Activated CD8-positive, alpha-beta memory T cell treated with anti-CD3 and anti-CD28 coated beads, Interleukin-2, amount 50 U/mL, for 1 hour (primary cell): ENCODE results near the gene ANKRD31.

Experiments used
- DNase-seq: peaks from one replicate; pipeline ENCODE4 v3.0.0-alpha.2; 2020; ENCODE audit errors: extremely low read depth

The ANKRD31 gene

DNA sequence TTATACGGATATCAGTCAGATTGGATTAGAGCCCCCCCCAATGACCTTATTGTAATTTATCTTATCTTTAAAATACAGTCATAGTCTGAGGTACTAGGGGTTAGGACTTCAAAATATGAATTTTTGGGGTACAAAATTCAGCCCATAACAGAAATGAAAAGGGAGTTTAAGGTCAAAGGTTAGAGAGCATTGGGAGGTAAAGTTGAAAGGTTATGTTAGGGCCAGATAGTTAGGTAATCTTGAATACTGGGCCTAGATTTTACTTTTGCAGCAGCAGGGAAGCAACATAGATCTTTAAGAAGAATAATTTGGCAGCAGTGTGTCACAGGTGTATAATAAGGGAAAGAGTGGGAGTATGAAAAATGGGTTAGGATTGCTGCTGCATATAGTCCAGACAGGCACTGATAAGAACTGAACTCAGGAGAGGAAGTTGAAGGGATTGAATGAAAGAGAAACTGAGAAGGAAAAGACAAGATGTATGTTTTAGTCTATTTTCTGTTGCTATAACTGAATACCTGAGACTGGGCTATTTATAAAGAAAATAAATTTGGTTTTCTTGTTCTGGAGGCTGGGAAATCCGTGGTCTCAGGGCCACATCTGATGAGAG, 173.7 kb downstream of the ANKRD31 start:
- no peak for DNase-seq

DNA sequence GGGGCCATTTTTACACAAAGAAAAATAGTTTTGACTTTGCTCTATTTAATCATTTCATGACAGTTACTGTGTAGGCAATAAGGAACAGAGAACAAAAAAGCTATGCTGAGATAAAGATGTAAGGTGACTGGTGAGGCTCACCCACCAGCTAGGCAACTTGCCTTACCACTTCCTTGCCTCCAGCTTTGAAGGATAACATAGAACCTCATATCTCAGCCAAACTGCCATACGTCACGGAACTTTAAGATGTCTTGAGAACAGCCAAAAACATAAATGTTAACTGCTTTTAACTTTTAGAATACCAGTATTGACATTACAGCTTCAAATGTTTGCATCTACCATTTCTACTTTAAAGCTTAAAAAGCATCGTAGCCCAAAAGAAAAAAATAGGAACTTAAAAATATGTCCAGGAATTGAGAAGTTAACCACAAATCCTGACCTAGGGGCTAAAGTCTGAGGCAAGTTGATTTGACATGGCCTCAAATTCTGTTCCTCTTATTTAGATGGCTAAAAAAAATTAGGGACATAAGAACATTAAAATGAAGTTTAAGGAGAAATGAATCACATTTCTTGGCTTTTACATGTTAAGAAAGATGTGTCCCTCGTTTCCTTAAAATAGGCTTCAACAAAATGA, 176.6 kb downstream of the ANKRD31 start:
- DNase-seq: peak; percentile 37

DNA sequence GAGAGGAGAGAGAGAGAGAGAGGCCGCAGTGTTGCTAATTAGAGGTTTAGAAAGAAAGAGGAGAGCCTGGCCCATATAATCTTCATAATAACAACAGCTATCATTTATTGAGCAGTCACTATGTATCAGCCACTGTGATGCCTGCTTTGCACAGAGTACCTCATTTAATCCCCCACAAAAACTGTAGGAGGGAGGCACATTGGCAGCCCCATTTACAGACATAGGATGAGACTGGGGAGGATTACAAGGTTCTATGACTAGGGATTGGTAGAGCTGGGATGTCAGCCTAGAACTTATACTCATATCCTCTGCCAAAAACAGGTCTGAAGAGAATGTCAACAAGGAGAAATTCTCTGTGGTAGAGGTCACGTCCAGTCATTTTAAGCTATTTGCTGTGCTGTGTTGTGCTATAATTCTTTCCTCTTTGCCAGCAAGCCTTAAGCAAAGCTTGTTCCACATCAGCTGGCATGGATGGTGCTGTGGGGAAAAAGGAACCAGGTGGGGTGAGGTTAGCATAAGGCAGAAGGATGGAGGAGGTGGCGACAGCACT, 177.6 kb downstream of the ANKRD31 start:
- DNase-seq: no peak

DNA sequence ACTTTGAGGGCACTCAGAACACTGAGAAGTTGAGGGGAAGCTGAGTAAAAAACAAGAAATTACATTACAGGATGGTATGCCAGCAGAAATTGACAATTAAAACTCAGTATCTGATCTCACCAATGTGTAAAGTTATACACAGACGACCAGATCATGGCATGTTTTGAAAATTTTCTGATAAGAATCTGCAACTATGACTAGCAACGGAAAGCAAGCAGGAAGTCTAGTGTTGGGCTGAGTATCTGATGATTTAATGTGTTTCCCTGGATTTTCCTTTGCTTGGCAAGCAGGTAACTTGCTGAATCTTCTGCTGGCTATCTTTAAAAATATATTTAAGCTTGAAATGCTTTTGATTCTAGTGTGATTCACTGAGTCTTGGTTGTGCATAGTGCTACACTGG, 179.1 kb downstream of the ANKRD31 start:
- no peak for DNase-seq

DNA sequence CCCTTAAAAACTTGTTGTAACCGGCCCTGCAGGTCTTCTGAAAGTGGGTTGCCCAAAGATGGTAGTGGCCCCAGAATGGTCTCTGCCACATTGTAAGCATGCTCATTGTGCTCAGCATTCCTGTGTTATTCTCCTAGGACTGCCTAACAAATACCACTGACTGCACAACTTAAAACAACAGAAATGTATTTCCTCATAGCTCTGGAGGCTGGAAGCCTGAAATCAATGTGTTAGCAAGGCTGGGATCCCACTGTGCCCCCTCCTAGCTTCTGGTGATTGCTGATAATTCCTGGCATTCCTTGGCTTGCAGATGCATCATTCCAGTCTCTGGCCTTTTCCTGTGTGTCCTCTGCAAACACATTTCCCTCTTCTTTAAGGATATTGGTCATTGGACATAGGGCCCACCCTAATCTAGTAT, 180.9 kb downstream of the ANKRD31 start:
- DNase-seq: no peak

DNA sequence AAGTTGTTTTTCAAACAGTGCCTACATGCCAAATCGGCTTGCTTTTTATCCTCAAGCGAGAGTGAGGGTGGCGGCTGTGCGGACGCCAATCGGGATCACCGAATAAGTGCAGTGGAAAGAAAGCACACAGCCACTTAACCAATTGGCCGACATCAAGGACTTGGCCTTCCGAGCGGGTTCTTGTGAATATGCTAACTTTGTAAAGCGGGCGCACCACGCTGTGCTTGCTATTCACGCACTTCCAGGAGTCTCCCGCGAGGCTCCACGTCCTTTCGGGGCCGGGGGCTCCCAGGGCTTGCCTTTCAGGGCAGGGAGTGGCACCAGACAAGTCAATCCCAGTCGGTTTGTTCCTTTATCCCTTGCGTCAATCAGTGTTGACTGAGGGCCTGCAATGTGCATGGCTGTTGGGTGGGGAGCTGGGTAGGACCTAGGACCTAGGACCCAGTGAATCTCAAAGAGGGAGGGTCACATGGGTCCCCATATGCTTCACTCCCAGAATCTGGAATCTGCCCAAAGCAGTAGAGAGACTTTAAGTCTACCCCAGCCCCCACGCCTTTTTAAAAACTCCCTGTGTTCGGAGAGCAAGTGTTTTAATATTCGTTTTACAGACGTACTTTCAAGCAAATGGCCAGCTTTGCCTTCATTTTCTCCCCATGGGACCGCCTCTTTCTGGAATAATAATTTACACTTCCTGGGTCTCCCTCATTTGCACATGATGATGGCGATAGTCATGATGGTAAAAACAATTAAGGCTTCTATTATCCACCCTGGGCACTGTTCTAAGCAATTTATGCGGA, 182.3 kb downstream of the ANKRD31 start:
- DNase-seq: no peak

DNA sequence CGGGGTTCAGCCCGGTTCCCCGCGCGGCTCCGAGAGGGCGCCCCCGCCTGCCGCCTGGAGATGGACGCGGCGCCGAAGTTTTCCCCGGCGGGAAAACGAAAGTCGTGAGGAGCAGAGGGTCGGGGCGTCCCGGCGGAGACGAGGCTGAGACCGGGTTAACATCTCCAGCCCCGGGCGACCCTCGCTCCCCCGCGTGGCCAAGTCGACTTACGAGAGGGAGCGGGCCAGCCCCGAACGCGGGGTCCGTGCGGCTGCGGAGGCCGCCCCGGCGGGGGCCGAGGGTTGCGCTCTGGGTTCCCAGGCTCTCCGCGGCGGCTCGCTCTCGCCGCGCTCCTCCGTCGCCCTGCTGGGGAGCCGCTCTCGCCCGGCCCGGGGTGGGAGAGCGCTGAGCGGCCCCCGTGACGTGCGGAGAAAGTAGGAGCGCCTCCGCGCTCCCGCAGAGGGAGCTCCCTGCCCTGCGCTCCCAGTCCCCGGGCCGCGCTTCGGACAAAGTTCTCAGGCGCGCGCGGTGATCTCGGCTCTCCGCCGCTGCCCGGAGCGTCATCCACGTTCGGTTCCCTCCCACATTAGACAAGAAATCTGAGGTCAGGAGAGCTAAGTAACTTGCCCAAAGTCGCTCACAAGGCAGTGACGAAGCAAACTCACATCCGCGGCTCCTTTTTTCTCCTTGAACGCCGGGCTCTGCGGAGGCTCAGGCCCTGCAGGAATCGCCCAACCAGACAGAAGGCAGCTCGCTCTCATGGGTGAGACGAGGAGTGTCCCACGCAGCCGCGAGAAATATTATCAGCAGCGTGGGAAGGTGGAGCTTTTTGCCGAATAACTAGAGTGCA, 183.2 kb downstream of the ANKRD31 start:
- no peak for DNase-seq

DNA sequence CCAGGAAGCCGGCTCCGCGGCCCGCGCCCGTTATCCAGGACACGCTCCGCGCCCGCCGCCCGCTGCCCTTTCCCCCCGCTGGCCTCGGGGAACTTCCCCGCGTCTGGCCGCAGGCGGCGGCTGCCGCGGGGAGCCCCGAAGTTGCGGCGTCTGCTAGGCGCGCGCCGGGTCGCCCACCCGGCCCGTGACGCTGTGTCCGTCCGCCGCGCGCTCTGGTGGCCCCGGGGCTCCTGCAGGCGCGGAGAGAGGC, 183.7 kb downstream of the ANKRD31 start:
- DNase-seq: no peak

DNA sequence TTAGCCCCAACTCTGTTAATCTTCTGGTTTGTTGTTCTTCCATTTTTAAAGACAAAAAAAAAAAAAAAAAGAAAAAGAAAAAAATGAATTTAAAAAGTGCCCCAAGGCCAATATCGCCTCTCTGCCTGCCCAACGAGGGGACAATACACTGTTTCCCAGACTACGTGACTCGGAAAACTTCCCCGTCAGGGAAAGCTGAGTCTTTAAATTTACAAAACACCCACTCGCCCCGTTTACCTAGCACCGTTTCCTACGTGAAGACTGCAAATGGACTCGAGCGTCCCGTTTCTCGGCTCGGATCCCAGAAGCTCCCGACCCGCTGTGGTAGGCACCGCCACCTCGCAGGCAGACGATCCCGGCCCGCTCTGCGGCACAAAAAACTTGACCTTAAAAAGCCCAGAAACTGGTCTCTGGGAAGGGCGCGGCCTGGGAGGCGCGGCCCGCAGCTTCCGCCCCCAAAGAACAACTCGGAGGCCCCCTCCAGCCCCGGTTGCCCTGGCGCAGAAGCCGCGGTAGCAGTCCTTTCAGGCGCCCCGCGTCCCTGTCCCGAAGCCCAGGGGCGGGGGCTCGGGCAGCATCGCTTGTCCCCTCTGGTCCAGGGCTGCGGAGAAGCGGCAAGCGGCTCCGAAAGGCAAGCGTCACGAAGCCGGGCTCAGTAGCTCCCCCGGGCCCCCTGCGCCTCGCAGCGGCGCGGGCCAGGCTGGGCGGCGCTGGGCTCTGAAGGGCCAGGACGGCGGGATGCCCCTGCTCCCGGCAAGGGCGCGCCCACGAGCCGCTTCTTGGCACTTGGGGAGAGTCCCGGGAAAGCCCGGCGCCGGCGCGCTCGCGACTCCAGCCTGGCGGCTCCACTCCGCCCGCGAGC, 184.3 kb downstream of the ANKRD31 start, which contains the start of gene GCNT4:
Gene GCNT4, minus strand, starts transcription at position 367 of the 862 bp plus-strand sequence. CDS start 22,521 bp downstream, outside the sequence.
- no peak for DNase-seq

DNA sequence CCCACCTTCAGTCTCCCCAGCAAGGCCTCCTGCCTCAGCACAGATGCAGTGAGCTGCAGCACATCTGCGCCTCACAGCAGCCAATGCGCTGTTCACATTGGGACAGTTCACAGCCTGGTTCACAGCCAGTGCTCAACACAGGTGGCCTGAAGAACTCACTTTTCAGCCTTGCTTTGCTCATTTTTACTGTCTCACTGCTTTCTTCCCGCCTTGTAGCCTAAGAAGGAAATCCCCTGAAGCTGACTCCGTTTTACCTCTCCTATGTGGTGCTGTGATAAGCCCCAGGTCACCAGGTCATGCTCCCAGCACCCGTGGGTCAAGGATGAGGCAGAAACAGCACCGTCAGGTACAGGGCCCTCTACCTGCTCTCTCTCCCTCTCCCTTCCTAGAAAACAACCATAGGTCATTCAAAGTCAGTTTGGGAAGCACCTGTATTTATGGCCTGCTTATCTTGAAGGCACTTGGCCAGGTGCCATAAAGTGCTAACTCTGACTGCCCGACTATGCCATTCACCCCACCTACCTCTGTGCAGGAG, 185.4 kb downstream of the ANKRD31 start:
- DNase-seq: no peak

DNA sequence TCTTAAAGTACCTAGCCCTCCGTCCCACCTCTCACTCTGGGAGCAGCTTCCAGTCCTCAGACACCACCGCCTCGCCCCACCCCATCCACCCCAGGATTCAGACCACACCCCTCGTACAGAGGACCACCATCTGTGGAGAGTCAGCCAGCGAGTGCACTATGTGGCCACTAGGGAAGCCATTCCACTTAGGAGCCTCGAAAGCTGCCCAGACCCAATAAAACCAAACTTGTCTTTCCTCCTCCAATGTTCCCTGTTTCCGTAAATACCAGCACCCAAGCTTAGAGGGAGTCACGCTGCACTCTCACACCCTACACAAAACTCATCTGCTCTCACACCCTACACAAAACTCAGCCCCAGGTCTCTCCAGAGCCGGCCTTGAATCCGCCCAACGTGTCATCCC, 186.3 kb downstream of the ANKRD31 start:
- DNase-seq: no peak

DNA sequence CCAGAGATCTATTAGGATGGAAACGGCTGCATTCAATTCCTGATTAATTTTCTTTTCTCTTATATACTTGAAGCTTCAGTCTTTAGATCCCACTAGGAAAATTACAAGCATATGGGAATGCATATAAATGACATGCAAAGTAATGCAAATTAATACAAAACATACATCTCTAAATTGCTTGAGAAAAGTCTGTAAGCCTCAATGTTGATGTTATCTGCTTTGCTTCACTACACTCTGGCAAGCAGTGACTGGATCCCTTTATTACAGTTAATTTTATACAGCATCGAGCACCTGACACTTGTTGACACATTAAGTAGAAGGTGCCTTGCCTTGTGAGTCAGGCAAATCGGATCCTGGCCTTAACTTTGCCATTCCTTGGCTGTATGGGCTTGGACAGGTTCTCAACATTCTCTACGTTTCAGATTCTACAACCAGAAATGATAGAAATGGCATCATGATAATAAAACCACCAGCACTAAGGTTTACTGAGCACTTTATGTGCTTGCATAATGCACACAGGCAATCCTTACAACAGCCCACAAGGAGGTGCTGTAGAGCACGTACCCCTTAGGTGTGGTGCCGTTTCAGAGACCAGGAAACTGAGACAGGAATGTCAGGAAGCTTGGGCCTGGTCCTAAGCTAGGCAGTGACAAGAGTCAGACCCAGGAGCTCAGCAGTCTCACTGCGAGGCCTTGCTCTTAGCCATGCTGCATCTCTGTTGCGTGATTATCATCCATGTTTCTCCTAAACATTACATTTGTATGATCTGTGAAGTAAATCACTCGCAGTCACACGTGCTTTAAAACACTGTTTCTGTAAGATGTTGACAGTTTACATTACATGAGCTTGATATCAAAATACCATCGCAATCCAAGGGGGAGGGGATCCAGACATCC, 187.0 kb downstream of the ANKRD31 start:
- DNase-seq: no peak

DNA sequence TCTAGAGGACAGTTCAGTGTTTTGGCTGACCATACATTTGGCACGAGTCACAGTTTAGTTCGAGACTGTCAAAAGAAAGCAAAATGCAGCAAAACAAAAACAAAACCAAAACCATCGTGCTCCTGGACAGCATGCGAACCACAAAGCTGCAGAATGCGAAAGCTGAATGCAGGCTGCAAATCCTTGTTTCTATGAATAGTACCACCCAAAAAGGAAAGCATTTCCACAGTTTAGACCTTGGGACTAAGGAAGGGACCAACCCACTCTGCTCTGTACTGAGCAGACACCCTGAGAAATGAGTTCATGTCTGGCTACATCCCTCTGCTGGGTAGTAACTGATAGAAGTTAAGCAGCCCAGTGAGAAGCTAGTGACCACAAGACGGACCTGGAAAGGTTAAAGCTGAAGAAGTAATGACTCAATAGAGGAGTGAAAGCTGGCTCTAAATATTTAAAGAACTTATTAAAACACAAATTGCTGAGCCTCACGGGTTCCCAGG, 188.2 kb downstream of the ANKRD31 start:
- no peak for DNase-seq

DNA sequence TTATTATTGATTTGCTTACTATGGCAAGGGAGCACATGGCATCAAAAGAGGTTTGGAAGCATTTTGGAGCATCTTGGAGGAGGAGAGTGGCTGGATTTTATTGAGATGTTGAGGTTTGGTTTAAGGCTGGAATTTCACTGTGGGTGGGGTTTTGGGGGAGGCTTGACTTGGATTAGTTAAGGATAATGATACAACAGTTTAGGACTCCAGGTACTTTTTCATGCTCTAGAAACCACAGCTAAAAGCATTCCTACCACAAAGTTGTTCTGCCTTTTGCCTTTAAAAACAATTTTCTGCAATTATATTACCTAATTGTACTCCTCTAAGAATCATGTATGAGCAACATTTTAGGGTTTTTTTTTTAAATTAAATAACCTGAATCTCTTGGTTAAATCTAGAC, 189.3 kb downstream of the ANKRD31 start:
- no peak for DNase-seq

DNA sequence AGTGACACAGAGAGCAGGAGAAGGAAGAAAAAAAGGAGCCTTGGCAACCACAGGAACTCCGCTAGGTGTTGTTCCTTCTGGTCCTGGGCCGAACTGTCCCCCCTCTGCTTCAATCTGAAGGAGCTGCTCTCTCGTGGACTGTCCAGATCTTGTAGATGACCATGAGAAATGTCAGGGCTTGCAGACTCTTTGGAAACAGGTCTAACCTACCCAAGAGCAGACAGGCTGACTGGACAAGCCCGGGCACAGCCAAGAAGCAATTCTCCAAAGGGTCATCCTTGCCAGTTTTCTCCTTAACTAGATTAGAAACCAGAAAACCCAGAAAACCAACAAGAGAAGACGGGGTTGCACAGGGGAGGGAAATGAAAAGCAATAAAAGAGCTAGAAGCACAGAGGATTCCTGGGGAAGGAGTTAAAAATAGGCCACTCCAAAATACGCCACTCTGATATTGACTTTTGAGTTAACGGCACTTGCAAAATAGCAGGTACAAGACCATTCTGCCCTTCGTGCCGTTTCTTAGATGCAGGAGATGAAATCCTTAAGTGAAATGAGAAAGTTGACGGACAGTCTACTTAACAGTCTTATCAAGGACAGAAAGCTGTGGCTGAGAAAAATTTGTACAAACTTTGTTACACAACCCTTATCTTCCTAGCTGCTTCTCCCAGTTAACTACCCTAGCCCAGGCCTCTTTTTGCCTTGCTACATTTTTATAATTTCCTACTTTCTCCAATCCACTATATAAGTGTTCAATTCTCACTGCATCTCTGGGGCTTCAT, 190.1 kb downstream of the ANKRD31 start:
- no peak for DNase-seq

DNA sequence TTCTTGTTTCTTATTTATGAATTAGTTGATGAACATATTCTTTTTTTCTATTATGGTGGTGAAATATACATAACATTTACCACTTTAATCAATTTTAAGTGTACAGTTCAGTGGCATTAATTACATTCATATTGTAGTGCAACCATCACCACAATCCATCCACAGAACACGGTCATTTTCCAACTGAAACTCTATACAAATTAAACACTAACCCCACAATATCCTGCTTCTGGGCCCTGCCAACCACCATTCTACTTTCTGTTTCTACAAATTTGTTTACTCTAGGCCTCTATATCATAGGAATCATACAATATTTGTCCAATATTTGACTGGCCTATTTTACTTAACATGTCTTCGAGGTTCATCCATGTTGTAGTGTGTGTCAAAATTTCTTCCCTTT, 191.6 kb downstream of the ANKRD31 start:
- no peak for DNase-seq

DNA sequence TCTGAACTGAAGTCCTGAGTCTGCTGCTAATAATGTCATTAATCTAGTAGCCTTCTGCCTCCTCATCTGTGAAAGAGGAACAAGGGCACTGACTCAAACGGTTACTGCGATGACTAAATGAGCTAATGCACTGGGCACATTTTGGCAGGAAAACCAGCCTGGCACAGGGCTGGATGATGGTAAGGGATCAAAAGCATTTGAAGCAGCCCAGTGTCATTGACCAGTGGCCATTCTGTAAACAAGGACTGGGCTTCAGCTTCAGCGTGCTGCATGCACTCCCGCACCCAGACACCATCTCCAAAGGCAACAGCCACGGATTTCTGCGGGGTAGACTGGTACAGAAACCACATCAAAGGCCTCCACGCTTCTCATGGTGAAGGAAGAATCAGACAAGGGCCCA, 192.3 kb downstream of the ANKRD31 start:
- no peak for DNase-seq

DNA sequence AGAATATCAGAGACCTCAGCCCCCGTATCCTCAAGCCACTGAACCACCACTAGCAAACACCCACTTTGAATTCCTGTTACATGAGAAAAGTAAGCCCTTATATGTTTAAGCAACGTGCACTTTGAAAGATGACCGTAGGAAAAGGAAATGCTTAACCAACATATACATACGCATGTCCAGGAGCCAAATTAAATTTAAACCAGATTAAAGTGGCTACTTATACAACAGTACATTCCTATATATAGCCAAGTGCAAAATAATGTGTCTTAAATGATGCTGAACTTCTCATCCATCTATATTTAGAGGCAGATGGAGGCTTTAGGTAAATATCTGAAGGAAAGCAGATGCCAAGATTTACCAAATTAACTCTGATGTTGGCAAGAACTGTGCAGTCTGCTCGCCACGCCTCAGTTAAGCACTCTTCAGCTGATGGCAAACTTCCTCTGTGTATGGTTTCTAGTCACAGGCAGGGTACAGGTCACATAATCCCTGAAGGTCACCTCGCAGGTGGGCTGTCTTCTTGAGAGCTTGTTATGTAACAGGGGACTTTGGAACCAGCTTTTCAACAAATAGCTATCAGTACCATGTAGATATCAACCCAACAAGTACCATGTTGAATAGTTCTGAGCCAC, 192.9 kb downstream of the ANKRD31 start:
- no peak for DNase-seq
